PC-9 (cell line): Measurements from ENCODE around the gene SPDYE18.
"Not testable (repeated sequence)": the region's sequence is repeated elsewhere in the genome, so short reads cannot be mapped to it uniquely, and the experiment has no call there.

ENCODE experiments used
- CTCF ChIP-seq: fragments of 200-600 bp; sonication (generic); conservative IDR thresholded peaks from 2 replicates; pipeline ENCODE4 v1.6.1; 2017; ENCODE audit warnings: mixed run types, antibody characterized with exemption, mild to moderate bottlenecking, moderate library complexity
- EZH2 ChIP-seq: fragments of 200-600 bp; sonication (generic); IDR thresholded peaks from 2 replicates; pipeline ENCODE4 v1.8.0; 2017; ENCODE audit warnings: antibody characterized with exemption, low read depth

GRCh38 chr7:77071108-77071507, 8.8 kb upstream of the SPDYE18 start:
- TF ChIP-seq CTCF, EZH2: not testable (repeated sequence)
